ENCODE data around the gene ALDOB.

The ALDOB gene

DNA sequence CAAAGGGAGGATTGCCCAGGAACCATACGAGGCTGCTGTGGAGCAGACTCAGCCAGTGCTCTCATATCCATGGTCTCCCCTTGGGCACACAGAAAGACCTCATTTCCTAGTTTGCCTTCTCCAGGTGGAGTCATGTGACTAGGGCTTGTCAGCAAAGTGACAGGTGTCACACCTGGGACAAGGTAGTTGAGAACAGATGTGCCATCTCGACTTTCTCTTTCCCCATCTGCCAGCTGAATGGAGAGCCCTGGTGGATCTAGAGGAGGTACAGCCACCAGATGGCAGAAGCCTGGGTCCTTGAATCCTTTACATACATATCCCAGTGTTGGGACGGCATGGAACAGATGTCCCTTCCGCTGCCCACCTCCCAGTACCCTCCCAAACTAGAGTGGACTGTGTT, 42.9 kb upstream of the ALDOB start:
- no peak for DNase-seq (ENCODE audit: low read depth, low spot score)
- H3K4me3 ChIP-seq (ENCODE audit: low read depth, low read length) = no peak overlapping the region
- CTCF ChIA-PET = interaction anchor here (1.3 to 2.2 kb wide), 4 partner anchors 8 to 19 kb away, joined by 7 to 13 read pairs (median 8); a partner anchor contains a TSS
- POLR2A ChIA-PET = no interaction called here
- TF ChIP-seq, protein P1, sequence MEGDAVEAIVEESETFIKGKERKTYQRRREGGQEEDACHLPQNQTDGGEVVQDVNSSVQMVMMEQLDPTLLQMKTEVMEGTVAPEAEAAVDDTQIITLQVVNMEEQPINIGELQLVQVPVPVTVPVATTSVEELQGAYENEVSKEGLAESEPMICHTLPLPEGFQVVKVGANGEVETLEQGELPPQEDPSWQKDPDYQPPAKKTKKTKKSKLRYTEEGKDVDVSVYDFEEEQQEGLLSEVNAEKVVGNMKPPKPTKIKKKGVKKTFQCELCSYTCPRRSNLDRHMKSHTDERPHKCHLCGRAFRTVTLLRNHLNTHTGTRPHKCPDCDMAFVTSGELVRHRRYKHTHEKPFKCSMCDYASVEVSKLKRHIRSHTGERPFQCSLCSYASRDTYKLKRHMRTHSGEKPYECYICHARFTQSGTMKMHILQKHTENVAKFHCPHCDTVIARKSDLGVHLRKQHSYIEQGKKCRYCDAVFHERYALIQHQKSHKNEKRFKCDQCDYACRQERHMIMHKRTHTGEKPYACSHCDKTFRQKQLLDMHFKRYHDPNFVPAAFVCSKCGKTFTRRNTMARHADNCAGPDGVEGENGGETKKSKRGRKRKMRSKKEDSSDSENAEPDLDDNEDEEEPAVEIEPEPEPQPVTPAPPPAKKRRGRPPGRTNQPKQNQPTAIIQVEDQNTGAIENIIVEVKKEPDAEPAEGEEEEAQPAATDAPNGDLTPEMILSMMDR (IDR thresholded peaks at IDR 0.05; ENCODE audit: insufficient read depth, low read length, missing control alignments) = no peak

DNA sequence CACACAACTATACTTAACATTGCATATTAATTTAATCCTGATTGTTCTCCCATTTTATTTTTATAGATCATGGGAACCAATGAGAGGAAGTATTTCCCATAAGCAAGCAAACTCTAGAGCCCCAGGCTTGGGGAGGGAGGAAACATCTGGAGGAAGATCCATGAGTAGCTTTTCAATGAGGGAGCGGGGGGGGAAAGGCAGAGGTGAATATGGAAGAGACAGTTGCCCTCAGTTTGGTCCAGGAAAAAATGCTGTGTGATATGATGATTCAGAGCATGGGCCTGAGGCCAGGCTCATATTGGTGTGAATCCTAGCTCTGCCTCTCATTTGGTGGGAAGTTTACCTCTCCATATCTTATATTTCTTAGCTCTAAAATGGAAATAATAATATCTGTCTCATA, 42.2 kb upstream of the ALDOB start:
- ChIA-PET CTCF (interaction anchor here (1.3 to 2.2 kb wide), 4 partner anchors 9 to 19 kb away, joined by 7 to 13 read pairs (median 8); a partner anchor contains a TSS), POLR2A (interaction anchor here (0.6 to 1.1 kb wide), 3 partner anchors 8 to 66 kb away, joined by 3 to 4 read pairs (median 3); no protein-coding TSS in a partner anchor)
- TF ChIP-seq, protein P1 (IDR thresholded peaks at IDR 0.05; ENCODE audit: insufficient read depth, low read length, missing control alignments) = no peak
- DNase-seq (ENCODE audit: low read depth, low spot score) = no peak
- no peak overlapping the region for H3K4me3 ChIP-seq (ENCODE audit: low read depth, low read length)

DNA sequence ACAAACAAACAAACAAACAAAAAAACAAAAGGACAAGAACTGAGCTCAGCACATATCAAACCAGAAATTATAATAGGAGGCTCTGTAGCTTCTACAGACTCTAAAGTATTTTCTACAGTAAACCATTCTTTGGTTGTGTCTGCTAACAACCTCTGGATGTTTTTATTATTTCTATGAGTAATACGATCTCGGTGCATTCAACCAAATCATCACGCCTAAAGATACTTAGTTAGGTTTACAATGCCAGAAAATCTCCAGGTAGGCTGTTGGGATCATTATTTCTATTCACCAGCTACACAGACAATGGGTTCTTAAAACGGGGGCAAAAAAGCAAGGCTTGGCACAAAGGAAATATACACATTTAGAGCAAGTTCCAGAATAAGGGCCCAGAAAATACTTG, 41.6 kb upstream of the ALDOB start:
- ChIA-PET POLR2A (interaction anchor here (0.6 to 1.1 kb wide), 3 partner anchors 9 to 55 kb away, joined by 3 to 4 read pairs (median 3); no protein-coding TSS in a partner anchor), CTCF (interaction anchor here (1.3 to 2.2 kb wide), 5 partner anchors 10 to 52 kb away, joined by 5 to 13 read pairs (median 7); a partner anchor contains a TSS)
- H3K4me3 ChIP-seq (ENCODE audit: low read depth, low read length) = no peak overlapping the region
- TF ChIP-seq, protein P1 (IDR thresholded peaks at IDR 0.05; ENCODE audit: insufficient read depth, low read length, missing control alignments) = no peak
- DNase-seq (ENCODE audit: low read depth, low spot score) = no peak

DNA sequence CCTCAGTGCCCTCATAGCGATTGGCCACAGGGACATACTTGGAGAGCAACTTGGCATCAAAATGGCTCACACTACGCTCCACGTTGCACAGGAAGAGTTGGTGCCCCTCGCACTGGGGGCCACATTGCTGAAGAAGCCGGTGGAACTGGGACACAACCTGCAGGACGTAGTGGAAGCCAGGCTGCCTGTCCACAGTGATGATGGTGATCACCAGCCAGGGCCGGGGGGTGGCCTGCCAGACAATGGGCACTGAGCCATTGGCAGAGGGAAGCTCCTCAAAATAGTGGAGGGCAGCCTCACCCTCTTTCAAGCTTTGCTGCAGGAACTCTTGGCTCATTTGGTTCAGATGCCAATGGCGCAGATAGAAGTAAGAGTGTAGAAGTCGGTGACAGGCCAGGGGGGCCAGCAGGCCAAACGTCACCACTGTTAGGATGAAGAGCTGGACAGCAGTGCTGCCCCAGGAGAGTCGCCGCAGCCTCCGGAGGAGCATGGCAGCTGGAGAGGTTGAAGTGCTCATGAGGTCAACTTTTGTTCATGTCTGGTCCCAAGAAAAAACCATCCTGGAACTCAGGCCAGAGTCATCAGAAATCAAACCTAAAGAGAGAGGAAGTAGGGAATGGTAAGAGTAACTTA, 41.1 kb upstream of the ALDOB start:
- ChIA-PET CTCF (interaction anchor here (1.1 to 2.2 kb wide), 4 partner anchors 10 to 53 kb away, joined by 3 to 13 read pairs (median 6); a partner anchor contains a TSS), POLR2A (interaction anchor here (0.6 to 1.1 kb wide), 3 partner anchors 9 to 56 kb away, joined by 3 to 4 read pairs (median 3); no protein-coding TSS in a partner anchor)
- TF ChIP-seq, protein P1 (IDR thresholded peaks at IDR 0.05; ENCODE audit: insufficient read depth, low read length, missing control alignments) = no peak
- H3K4me3 ChIP-seq (ENCODE audit: low read depth, low read length) = no peak overlapping the region
- no peak for DNase-seq (ENCODE audit: low read depth, low spot score)

DNA sequence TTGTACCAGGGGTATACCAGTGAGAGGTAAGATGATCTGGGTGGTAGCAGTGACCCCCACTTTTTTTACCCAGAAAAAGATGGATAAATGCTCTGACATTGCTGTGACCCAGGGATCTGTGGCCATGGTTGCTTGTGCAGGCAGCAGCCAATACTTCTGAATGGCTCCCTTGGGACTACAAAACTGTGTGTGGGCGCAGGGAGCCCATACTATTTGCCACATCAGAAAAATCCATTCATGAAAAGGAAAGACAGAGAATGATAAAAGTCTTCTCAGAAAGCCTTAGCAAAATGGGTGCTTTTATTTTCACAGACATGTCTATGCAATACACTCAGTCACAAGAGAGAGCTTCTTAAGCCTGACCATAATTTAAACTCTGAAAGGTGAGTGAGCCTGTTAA, 37.3 kb upstream of the ALDOB start:
- CTCF ChIA-PET = interaction anchor here (1.2 to 2.8 kb wide), 5 partner anchors 7 to 57 kb away, joined by 3 to 19 read pairs (median 8); no protein-coding TSS in a partner anchor
- POLR2A ChIA-PET = no interaction called here
- no peak overlapping the region for H3K4me3 ChIP-seq (ENCODE audit: low read depth, low read length)
- TF ChIP-seq, protein P1 (IDR thresholded peaks at IDR 0.05; ENCODE audit: insufficient read depth, low read length, missing control alignments) = no peak
- DNase-seq (ENCODE audit: low read depth, low spot score) = no peak

DNA sequence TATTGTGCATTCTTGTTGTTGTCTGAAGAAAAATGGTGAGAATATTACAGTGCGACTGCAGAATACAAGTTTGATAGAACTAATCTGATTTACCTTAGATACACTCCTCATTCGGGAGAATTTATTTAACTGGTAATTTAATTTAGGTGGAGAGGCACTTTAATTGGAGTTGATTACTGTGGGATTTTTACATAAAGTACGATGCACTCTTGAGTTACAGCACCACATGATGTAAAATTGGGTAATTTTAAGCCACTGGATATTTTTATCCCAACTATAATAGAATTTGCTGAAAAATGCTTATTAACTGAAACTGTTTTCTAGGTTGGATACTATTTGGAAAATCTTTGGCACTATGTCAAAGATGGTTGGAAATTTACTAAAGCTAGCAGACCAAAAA, 35.4 kb upstream of the ALDOB start:
- POLR2A ChIA-PET = no interaction called here
- no peak overlapping the region for H3K4me3 ChIP-seq (ENCODE audit: low read depth, low read length)
- CTCF ChIA-PET = interaction anchor here (1.1 to 17.0 kb wide), 5 partner anchors 10 to 59 kb away, joined by 3 to 975 read pairs (median 8); partner anchors contain the start of gene RNF20
- TF ChIP-seq, protein P1 (IDR thresholded peaks at IDR 0.05; ENCODE audit: insufficient read depth, low read length, missing control alignments) = no peak
- DNase-seq (ENCODE audit: low read depth, low spot score) = no peak

Measured in AG04449 (cell line).